ENCODE measurements around the gene MUC5AC.

GRCh38 chr11:1220941-1221721, 63.4 kb downstream of the MUC5AC start:
- TF ChIP-seq POLR2A (IDR thresholded peaks at IDR 0.05): no peak
- TF ChIP-seq, protein P1, sequence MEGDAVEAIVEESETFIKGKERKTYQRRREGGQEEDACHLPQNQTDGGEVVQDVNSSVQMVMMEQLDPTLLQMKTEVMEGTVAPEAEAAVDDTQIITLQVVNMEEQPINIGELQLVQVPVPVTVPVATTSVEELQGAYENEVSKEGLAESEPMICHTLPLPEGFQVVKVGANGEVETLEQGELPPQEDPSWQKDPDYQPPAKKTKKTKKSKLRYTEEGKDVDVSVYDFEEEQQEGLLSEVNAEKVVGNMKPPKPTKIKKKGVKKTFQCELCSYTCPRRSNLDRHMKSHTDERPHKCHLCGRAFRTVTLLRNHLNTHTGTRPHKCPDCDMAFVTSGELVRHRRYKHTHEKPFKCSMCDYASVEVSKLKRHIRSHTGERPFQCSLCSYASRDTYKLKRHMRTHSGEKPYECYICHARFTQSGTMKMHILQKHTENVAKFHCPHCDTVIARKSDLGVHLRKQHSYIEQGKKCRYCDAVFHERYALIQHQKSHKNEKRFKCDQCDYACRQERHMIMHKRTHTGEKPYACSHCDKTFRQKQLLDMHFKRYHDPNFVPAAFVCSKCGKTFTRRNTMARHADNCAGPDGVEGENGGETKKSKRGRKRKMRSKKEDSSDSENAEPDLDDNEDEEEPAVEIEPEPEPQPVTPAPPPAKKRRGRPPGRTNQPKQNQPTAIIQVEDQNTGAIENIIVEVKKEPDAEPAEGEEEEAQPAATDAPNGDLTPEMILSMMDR (IDR thresholded peaks at IDR 0.05): no peak
- no peak for TF ChIP-seq POLR2AphosphoS5 (IDR thresholded peaks at IDR 0.05; ENCODE audit: insufficient read depth in 1 of 2, low read depth in 1 of 2)
